Measurements from ENCODE around the gene LIMS1. TPM values are rescaled to one million over a fixed set of nuclear protein-coding genes. Genes with fewer than 3 reads are reported as not detected.

Gene LIMS1
- total RNA-seq, 1 experiment from 2014 or later: 56.2 TPM

GRCh38 chr2:108565778-108566375 lies 31.6 kb downstream of the LIMS1 start:
- DNase-seq (ENCODE audit: low read depth, low spot score): no peak
- BruUV-seq (replicated peaks): no TSS peak
- RAD21 ChIA-PET (ENCODE audit: low non-redundant PET in 1 of 2, low total read pairs in 2 of 2, uncharacterized antibody in 2 of 2, unreplicated experiment in 2 of 2): no interaction called here
- no peaks in the 10 kb centered on the region for H3K9me2 ChIP-seq (ENCODE audit: insufficient read depth)
- intact Hi-C loops (cut with micrococcal nuclease): no loop called here
- ATAC-seq: no peak
- CTCF ChIA-PET: no interaction called here
- H4K20me1 ChIP-seq (ENCODE audit: insufficient read depth): no peaks in the 10 kb centered on the region
- POLR2A ChIA-PET: no interaction called here
- H3K4me3 ChIP-seq (replicated peaks in 1 of 2; ENCODE audit: low read depth in 1 of 2, low read length in 2 of 2): no peak overlapping the region
- TF ChIP-seq, protein P1, sequence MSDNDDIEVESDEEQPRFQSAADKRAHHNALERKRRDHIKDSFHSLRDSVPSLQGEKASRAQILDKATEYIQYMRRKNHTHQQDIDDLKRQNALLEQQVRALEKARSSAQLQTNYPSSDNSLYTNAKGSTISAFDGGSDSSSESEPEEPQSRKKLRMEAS (IDR thresholded peaks at IDR 0.05): no peak
- TF ChIP-seq SIN3A (IDR thresholded peaks at IDR 0.05; ENCODE audit: low read depth) (no peak), CEBPB (IDR thresholded peaks at IDR 0.05; ENCODE audit: low read depth) (no peak), RAD21 (IDR thresholded peaks at IDR 0.05; ENCODE audit: low read depth) (no peak), EZH2phosphoT487 (IDR thresholded peaks at IDR 0.05; ENCODE audit: borderline replicate concordance) (no peak), EZH2 (IDR thresholded peaks at IDR 0.05) (no peak), REST (IDR thresholded peaks at IDR 0.05; ENCODE audit: low read depth) (no peak), JUND (IDR thresholded peaks at IDR 0.05) (no peak), SRF (IDR thresholded peaks at IDR 0.05; ENCODE audit: low read depth) (no peak), TCF7L2 (IDR thresholded peaks at IDR 0.05; ENCODE audit: borderline replicate concordance, extremely low read depth, insufficient read depth, insufficient read length) (no peak), FOSL1 (IDR thresholded peaks at IDR 0.05; ENCODE audit: low read depth) (no peak), EGR1 (IDR thresholded peaks at IDR 0.05; ENCODE audit: low read depth) (no peak), POLR2A (IDR thresholded peaks at IDR 0.05; ENCODE audit: borderline replicate concordance, extremely low read depth, insufficient read depth, insufficient read length) (no peak), SP1 (IDR thresholded peaks at IDR 0.05; ENCODE audit: low read depth) (no peak)
- TF ChIP-seq, protein P2, sequence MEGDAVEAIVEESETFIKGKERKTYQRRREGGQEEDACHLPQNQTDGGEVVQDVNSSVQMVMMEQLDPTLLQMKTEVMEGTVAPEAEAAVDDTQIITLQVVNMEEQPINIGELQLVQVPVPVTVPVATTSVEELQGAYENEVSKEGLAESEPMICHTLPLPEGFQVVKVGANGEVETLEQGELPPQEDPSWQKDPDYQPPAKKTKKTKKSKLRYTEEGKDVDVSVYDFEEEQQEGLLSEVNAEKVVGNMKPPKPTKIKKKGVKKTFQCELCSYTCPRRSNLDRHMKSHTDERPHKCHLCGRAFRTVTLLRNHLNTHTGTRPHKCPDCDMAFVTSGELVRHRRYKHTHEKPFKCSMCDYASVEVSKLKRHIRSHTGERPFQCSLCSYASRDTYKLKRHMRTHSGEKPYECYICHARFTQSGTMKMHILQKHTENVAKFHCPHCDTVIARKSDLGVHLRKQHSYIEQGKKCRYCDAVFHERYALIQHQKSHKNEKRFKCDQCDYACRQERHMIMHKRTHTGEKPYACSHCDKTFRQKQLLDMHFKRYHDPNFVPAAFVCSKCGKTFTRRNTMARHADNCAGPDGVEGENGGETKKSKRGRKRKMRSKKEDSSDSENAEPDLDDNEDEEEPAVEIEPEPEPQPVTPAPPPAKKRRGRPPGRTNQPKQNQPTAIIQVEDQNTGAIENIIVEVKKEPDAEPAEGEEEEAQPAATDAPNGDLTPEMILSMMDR (IDR thresholded peaks at IDR 0.05 in 2 of 3, conservative IDR thresholded peaks at IDR 0.05 in 1 of 3; ENCODE audit: borderline replicate concordance in 1 of 3, insufficient read depth in 1 of 3, low read depth in 2 of 3, low read length in 2 of 3): no peak
- TF ChIP-seq, protein P3, sequence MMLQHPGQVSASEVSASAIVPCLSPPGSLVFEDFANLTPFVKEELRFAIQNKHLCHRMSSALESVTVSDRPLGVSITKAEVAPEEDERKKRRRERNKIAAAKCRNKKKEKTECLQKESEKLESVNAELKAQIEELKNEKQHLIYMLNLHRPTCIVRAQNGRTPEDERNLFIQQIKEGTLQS (IDR thresholded peaks at IDR 0.05): no peak
- no peaks in the 10 kb centered on the region for H3K9me3 ChIP-seq (ENCODE audit: control insufficient read depth in 1 of 2, insufficient read depth in 1 of 2, low read depth in 1 of 2, low read length in 2 of 2)
- no peaks in the 10 kb centered on the region for H3K27me3 ChIP-seq (ENCODE audit: insufficient read depth, low read length)
- H3K27ac ChIP-seq (ENCODE audit: low read depth, low read length): no peak overlapping the region
- H3K79me2 ChIP-seq (ENCODE audit: insufficient read depth, low read length): peaks cover 61% of the 10 kb centered on the region
- no peak overlapping the region for H2AFZ ChIP-seq (ENCODE audit: low read depth, low read length, poor library complexity, severe bottlenecking)
- no peak overlapping the region for H3K4me2 ChIP-seq (ENCODE audit: low read length)
- no peaks in the 10 kb centered on the region for H3K36me3 ChIP-seq (ENCODE audit: control insufficient read depth in 1 of 2, insufficient read depth in 2 of 2, low read length in 2 of 2)
- H3K4me1 ChIP-seq (ENCODE audit: control insufficient read depth in 1 of 2, insufficient read depth in 2 of 2, low read length in 2 of 2): no peaks in the 10 kb centered on the region
- H3K9ac ChIP-seq (ENCODE audit: low read length): no peak overlapping the region
